ENCODE results near the gene BBIP1. TPM values are rescaled to one million over a fixed set of nuclear protein-coding genes. Genes with fewer than 3 reads are reported as not detected.

The BBIP1 gene
- polyA plus RNA-seq, 1 donor from 2014 or later: 73.3 TPM

GRCh38 chr10:110876000-110876399 is 43.0 kb downstream of the BBIP1 start:
- no peaks in the 10 kb centered on the region for H3F3A ChIP-seq (ENCODE audit: insufficient read depth, low read length, poor library complexity, severe bottlenecking)
- no peaks in the 10 kb centered on the region for H3K9me3 ChIP-seq (ENCODE audit: low read length)
- H3K36me3 ChIP-seq (ENCODE audit: insufficient read depth, low read length): no peaks in the 10 kb centered on the region
- H3K4me3 ChIP-seq (ENCODE audit: low read length): no peak overlapping the region
- peaks cover 50% of the 10 kb centered on the region for H3K79me2 ChIP-seq (replicated peaks; ENCODE audit: insufficient read depth, low read length)
- no peak overlapping the region for H3K9ac ChIP-seq (ENCODE audit: low read length)
- H4K20me1 ChIP-seq (ENCODE audit: insufficient read depth): no peaks in the 10 kb centered on the region
- no peak overlapping the region for H3K4me2 ChIP-seq (ENCODE audit: low read length)
- H3K9me2 ChIP-seq (ENCODE audit: insufficient read depth, low read length): no peaks in the 10 kb centered on the region
- no peaks in the 10 kb centered on the region for H3K27me3 ChIP-seq (ENCODE audit: insufficient read depth, low read depth, low read length)
- TF ChIP-seq EP300 (conservative IDR thresholded peaks at IDR 0.05; ENCODE audit: poor library complexity, severe bottlenecking) (no peak), TAF1 (IDR thresholded peaks at IDR 0.05; ENCODE audit: low read depth) (no peak), SMC3 (conservative IDR thresholded peaks at IDR 0.05; ENCODE audit: poor library complexity) (no peak), POLR2AphosphoS5 (IDR thresholded peaks at IDR 0.05) (no peak), EZH2 (IDR thresholded peaks at IDR 0.05; ENCODE audit: borderline replicate concordance, insufficient read depth, low read length, poor library complexity, severe bottlenecking) (no peak), MXI1 (conservative IDR thresholded peaks at IDR 0.05; ENCODE audit: poor library complexity, severe bottlenecking) (no peak), RAD21 (conservative IDR thresholded peaks at IDR 0.05) (no peak)
- TF ChIP-seq, protein P1, sequence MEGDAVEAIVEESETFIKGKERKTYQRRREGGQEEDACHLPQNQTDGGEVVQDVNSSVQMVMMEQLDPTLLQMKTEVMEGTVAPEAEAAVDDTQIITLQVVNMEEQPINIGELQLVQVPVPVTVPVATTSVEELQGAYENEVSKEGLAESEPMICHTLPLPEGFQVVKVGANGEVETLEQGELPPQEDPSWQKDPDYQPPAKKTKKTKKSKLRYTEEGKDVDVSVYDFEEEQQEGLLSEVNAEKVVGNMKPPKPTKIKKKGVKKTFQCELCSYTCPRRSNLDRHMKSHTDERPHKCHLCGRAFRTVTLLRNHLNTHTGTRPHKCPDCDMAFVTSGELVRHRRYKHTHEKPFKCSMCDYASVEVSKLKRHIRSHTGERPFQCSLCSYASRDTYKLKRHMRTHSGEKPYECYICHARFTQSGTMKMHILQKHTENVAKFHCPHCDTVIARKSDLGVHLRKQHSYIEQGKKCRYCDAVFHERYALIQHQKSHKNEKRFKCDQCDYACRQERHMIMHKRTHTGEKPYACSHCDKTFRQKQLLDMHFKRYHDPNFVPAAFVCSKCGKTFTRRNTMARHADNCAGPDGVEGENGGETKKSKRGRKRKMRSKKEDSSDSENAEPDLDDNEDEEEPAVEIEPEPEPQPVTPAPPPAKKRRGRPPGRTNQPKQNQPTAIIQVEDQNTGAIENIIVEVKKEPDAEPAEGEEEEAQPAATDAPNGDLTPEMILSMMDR (IDR thresholded peaks at IDR 0.05; ENCODE audit: poor library complexity, severe bottlenecking): no peak
- TF ChIP-seq, protein P2, sequence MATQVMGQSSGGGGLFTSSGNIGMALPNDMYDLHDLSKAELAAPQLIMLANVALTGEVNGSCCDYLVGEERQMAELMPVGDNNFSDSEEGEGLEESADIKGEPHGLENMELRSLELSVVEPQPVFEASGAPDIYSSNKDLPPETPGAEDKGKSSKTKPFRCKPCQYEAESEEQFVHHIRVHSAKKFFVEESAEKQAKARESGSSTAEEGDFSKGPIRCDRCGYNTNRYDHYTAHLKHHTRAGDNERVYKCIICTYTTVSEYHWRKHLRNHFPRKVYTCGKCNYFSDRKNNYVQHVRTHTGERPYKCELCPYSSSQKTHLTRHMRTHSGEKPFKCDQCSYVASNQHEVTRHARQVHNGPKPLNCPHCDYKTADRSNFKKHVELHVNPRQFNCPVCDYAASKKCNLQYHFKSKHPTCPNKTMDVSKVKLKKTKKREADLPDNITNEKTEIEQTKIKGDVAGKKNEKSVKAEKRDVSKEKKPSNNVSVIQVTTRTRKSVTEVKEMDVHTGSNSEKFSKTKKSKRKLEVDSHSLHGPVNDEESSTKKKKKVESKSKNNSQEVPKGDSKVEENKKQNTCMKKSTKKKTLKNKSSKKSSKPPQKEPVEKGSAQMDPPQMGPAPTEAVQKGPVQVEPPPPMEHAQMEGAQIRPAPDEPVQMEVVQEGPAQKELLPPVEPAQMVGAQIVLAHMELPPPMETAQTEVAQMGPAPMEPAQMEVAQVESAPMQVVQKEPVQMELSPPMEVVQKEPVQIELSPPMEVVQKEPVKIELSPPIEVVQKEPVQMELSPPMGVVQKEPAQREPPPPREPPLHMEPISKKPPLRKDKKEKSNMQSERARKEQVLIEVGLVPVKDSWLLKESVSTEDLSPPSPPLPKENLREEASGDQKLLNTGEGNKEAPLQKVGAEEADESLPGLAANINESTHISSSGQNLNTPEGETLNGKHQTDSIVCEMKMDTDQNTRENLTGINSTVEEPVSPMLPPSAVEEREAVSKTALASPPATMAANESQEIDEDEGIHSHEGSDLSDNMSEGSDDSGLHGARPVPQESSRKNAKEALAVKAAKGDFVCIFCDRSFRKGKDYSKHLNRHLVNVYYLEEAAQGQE (IDR thresholded peaks at IDR 0.05; ENCODE audit: borderline replicate concordance): no peak
- H2AFZ ChIP-seq (ENCODE audit: low read depth, low read length): no peak overlapping the region
- no peak overlapping the region for H3K27ac ChIP-seq (ENCODE audit: low read length)

GRCh38 chr10:110873951-110874350 is 45.0 kb downstream of the BBIP1 start:
- H3K27ac ChIP-seq (ENCODE audit: low read length): no peak overlapping the region
- H3K4me3 ChIP-seq (ENCODE audit: low read length): peak overlapping the region; percentile 87
- no peaks in the 10 kb centered on the region for H3F3A ChIP-seq (ENCODE audit: insufficient read depth, low read length, poor library complexity, severe bottlenecking)
- peak overlapping the region; percentile 90 for H3K9ac ChIP-seq (ENCODE audit: low read length)
- no peaks in the 10 kb centered on the region for H3K9me3 ChIP-seq (ENCODE audit: low read length)
- peaks cover 50% of the 10 kb centered on the region for H3K79me2 ChIP-seq (replicated peaks; ENCODE audit: insufficient read depth, low read length)
- TF ChIP-seq POLR2AphosphoS5 (IDR thresholded peaks at IDR 0.05) (no peak), EZH2 (IDR thresholded peaks at IDR 0.05; ENCODE audit: borderline replicate concordance, insufficient read depth, low read length, poor library complexity, severe bottlenecking) (no peak), EP300 (conservative IDR thresholded peaks at IDR 0.05; ENCODE audit: poor library complexity, severe bottlenecking) (no peak), SMC3 (conservative IDR thresholded peaks at IDR 0.05; ENCODE audit: poor library complexity) (no peak), TAF1 (IDR thresholded peaks at IDR 0.05; ENCODE audit: low read depth) (no peak), RAD21 (conservative IDR thresholded peaks at IDR 0.05) (no peak), MXI1 (conservative IDR thresholded peaks at IDR 0.05; ENCODE audit: poor library complexity, severe bottlenecking) (no peak)
- TF ChIP-seq, protein P1 (IDR thresholded peaks at IDR 0.05; ENCODE audit: poor library complexity, severe bottlenecking): no peak
- TF ChIP-seq, protein P2 (IDR thresholded peaks at IDR 0.05; ENCODE audit: borderline replicate concordance): no peak
- H3K36me3 ChIP-seq (ENCODE audit: insufficient read depth, low read length): no peaks in the 10 kb centered on the region
- H4K20me1 ChIP-seq (ENCODE audit: insufficient read depth): no peaks in the 10 kb centered on the region
- no peaks in the 10 kb centered on the region for H3K27me3 ChIP-seq (ENCODE audit: insufficient read depth, low read depth, low read length)
- no peaks in the 10 kb centered on the region for H3K9me2 ChIP-seq (ENCODE audit: insufficient read depth, low read length)
- H3K4me2 ChIP-seq (ENCODE audit: low read length): peak overlapping the region; percentile 66
- H2AFZ ChIP-seq (ENCODE audit: low read depth, low read length): no peak overlapping the region
